SK-N-SH (cell line): ENCODE measurements around the gene PDE8A.

Experiments
- EP300 ChIP-seq, 2 experiments: IDR thresholded peaks; 2 replicates each; pipeline versions ENCODE4 v1.4.0 to v1.6.1; 2012; ENCODE audit warnings: borderline replicate concordance in 1 of 2, low read depth in 1 of 2, low read length in 1 of 2
- FOXJ3 ChIP-seq: sonication (generic); formaldehyde crosslinking; IDR thresholded peaks from 2 replicates; pipeline ENCODE4 v1.5.1; 2020; ENCODE audit warnings: mild to moderate bottlenecking, missing genetic modification reagents
- JUND ChIP-seq: IDR thresholded peaks from 2 replicates; pipeline ENCODE4 v1.4.0; 2012
- POLR2AphosphoS5 ChIP-seq: IDR thresholded peaks from 2 replicates; pipeline ENCODE4 v1.6.1; 2012; ENCODE audit warnings: low read depth, low read length
- YY1 ChIP-seq: IDR thresholded peaks from 2 replicates; pipeline ENCODE4 v1.4.0; 2012; ENCODE audit warnings: low read depth, mild to moderate bottlenecking
- TF ChIP-seq, protein P1 (sequence below): fragments of 200-600 bp; sonication (generic); IDR thresholded peaks from 2 replicates; pipeline ENCODE4 v1.6.1; 2017; ENCODE audit warnings: antibody characterized with exemption, mild to moderate bottlenecking, moderate library complexity
- TF ChIP-seq, protein P2 (sequence below): IDR thresholded peaks from 2 replicates; pipeline ENCODE4; 2012

DNA sequence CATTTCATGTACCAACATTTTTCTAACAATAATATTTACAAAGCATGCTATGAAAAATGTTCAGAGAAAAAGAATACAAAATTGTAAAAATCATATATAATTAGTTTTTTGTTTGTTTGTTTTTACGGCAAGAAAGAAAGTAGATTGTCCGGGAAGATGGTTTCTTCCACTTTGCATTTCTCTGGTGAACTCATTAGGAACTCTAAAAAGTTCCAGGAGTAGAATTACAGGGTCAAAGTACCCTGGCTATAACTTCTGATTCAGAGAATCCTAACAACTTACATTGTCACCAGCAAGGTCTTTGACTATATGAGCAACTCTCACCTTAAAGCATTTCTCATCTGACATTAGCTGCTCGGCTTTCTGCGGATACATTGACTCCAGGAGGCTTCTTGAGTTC is 196.7 kb downstream of the PDE8A start:
- TF ChIP-seq YY1 = no peak
- TF ChIP-seq, protein P1, sequence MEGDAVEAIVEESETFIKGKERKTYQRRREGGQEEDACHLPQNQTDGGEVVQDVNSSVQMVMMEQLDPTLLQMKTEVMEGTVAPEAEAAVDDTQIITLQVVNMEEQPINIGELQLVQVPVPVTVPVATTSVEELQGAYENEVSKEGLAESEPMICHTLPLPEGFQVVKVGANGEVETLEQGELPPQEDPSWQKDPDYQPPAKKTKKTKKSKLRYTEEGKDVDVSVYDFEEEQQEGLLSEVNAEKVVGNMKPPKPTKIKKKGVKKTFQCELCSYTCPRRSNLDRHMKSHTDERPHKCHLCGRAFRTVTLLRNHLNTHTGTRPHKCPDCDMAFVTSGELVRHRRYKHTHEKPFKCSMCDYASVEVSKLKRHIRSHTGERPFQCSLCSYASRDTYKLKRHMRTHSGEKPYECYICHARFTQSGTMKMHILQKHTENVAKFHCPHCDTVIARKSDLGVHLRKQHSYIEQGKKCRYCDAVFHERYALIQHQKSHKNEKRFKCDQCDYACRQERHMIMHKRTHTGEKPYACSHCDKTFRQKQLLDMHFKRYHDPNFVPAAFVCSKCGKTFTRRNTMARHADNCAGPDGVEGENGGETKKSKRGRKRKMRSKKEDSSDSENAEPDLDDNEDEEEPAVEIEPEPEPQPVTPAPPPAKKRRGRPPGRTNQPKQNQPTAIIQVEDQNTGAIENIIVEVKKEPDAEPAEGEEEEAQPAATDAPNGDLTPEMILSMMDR = no peak
- TF ChIP-seq FOXJ3 (CRISPR knock-in tag) = no peak
- no peak for TF ChIP-seq POLR2AphosphoS5
- TF ChIP-seq JUND = no peak
- TF ChIP-seq EP300 (IDR thresholded peaks at IDR 0.05; ENCODE audit: borderline replicate concordance in 1 of 2, low read depth in 1 of 2, low read length in 1 of 2) = no peak
- TF ChIP-seq, protein P2, sequence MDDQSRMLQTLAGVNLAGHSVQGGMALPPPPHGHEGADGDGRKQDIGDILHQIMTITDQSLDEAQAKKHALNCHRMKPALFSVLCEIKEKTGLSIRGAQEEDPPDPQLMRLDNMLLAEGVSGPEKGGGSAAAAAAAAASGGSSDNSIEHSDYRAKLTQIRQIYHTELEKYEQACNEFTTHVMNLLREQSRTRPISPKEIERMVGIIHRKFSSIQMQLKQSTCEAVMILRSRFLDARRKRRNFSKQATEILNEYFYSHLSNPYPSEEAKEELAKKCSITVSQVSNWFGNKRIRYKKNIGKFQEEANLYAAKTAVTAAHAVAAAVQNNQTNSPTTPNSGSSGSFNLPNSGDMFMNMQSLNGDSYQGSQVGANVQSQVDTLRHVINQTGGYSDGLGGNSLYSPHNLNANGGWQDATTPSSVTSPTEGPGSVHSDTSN = no peak
